GM21717 (cell line): ENCODE measurements around the gene RPL37A.

ENCODE experiments used
- ATAC-seq: cut with Tn5 transposase; IDR thresholded peaks from one replicate; pipeline ENCODE4 v1.9.1; 2021; ENCODE audit warnings: mild to moderate bottlenecking, moderate library complexity; ENCODE audit not compliant: unreplicated experiment

The RPL37A gene

GRCh38 chr2:216546241-216546640 is 47.6 kb downstream of the RPL37A start:
- no peak for ATAC-seq

GRCh38 chr2:216546641-216547403 is 48.2 kb downstream of the RPL37A start:
- no peak for ATAC-seq

- no peak for ATAC-seq
Measured at GRCh38 chr2:216548901-216549331, 50.3 kb downstream of the RPL37A start.

GRCh38 chr2:216549926-216550690 is 51.5 kb downstream of the RPL37A start:
- no peak for ATAC-seq

- ATAC-seq, result no peak
Measured at GRCh38 chr2:216551234-216552068, 52.8 kb downstream of the RPL37A start.

- ATAC-seq, result no peak
Measured at GRCh38 chr2:216553093-216553478, 54.4 kb downstream of the RPL37A start.
